A673 (cell line): ENCODE measurements around the gene RAD23A.
"Not testable (repeated sequence)": the region's sequence is repeated elsewhere in the genome, so short reads cannot be mapped to it uniquely, and the experiment has no call there.

Source experiments
- CTCF ChIP-seq: fragments of 300-800, 200-600 bp; sonication (generic); conservative IDR thresholded peaks from 2 replicates; pipeline ENCODE4 v1.5.1; 2017; ENCODE audit warnings: low read depth, mild to moderate bottlenecking, antibody characterized with exemption, low read length, moderate library complexity, mixed read lengths
- EZH2 ChIP-seq: fragments of 200-600 bp; sonication (generic); IDR thresholded peaks from 2 replicates; pipeline ENCODE4 v1.6.1; 2017; ENCODE audit warnings: borderline replicate concordance, low read depth, mild to moderate bottlenecking, mixed read lengths, antibody characterized with exemption, low read length; ENCODE audit not compliant: poor library complexity, severe bottlenecking

GRCh38 chr19:12952050-12952449 lies 6.4 kb downstream of the RAD23A start:
- TF ChIP-seq CTCF, EZH2: not testable (repeated sequence)
